Right cardiac atrium (tissue), 5 donors: Measurements from ENCODE around the gene THRB. TPM values are rescaled to one million over a fixed set of nuclear protein-coding genes. Genes with fewer than 3 reads are reported as not detected.
A peak's percentile ranks its signal among the peaks of the same experiment; 100 is the strongest.

Experiments
- ATAC-seq, 2 donors: fragments of 200-7000 bp; cut with Tn5 transposase; one replicate each; pipeline versions ENCODE4 v1.8.0 to v1.9.1; 2020; ENCODE audit warnings: moderate library complexity in 2 of 2, mild to moderate bottlenecking in 1 of 2
- DNase-seq, 3 donors: peaks; one replicate each; pipeline ENCODE4 v3.0.0-alpha.2; 2020
- H3K27ac ChIP-seq: one replicate; pipeline ENCODE4 v1.5.1; 2013; ENCODE audit warnings: mild to moderate bottlenecking, low read length, control low read depth, moderate library complexity
- H3K27me3 ChIP-seq: one replicate; pipeline ENCODE4 v1.6.1; 2013; ENCODE audit not compliant: control insufficient read depth, insufficient read depth
- H3K4me1 ChIP-seq: one replicate; pipeline ENCODE4 v1.6.1; 2013; ENCODE audit warnings: low read length; ENCODE audit not compliant: control insufficient read depth, insufficient read depth
- H3K4me3 ChIP-seq: one replicate; pipeline ENCODE4 v1.5.1; 2013; ENCODE audit warnings: low read length, control low read depth
- H3K9me3 ChIP-seq: one replicate; pipeline ENCODE4 v1.6.1; 2013; ENCODE audit warnings: low read length; ENCODE audit not compliant: control insufficient read depth
- WGBS: extraction: QIAGEN DNeasy Blood & Tissue Kit; methylation state at CpG from one replicate; pipeline ENCODE4 v1.1.7; 2013; 5-methylcytosine and 5-hydroxymethylcytosine counted together
- intact Hi-C, 4 donors: fragments of 100-400 bp; cut with DNase I; formaldehyde crosslinking; loops; one replicate each; pipeline versions ENCODE4 v1.11.0 to v1.14.0; 2022 to 2023
- polyA plus RNA-seq: library from polyadenylated mRNA; stranded (reverse); fragments of 200-250 nt; gene quantifications from one replicate; pipeline ENCODE4 v1.2.3, GENCODE V29; 2013
- total RNA-seq, 4 donors: library from RNA; stranded (reverse); fragmentation: NEBNext Ultra II Directional; extraction: Animal tissue kit (Norgen Biotek cat#: 25700); gene quantifications; one replicate each; pipeline ENCODE4 v1.2.1, GENCODE V29; 2021
- donor health status: healthy with polysubstance abuse.
- donor health status: DM: no; HTN: yes; CAD: no.
- donor health status: DM: no; HTN: no; CAD: no.
- donor health status: DM: no; HTN: yes; CAD: no; lungs with severe emphysema.
- donor health status: DM: yes; HTN: yes; CAD: no.

THRB gene
- total and polyA plus RNA-seq, 5 donors, result 5.3 to 25.0 (median 18.5) TPM

GRCh38 chr3:24525022-24525421 is 30.4 kb upstream of the THRB start:
- Histone ChIP-seq H3K9me3 (no peaks in the 10 kb centered on the region), H3K4me1 (no peaks in the 10 kb centered on the region), H3K27ac (no peak overlapping the region), H3K4me3 (no peak overlapping the region), H3K27me3 (no peaks in the 10 kb centered on the region)
- DNase-seq, result no peak
- intact Hi-C loops, result loop anchor here in 1 of 4 donors (10.0 kb wide), 1 partner anchor 60 kb away; no protein-coding TSS in a partner anchor
- no peak for ATAC-seq
- WGBS, result 92% methylated on average over 1 of the region's 1 CpG

- WGBS, result 91% methylated on average over 3 of the region's 3 CpGs
- intact Hi-C loops, result loop anchor here in 1 of 4 donors (10.0 kb wide), 1 partner anchor 61 kb away; no protein-coding TSS in a partner anchor
- Histone ChIP-seq H3K4me3 (no peak overlapping the region), H3K4me1 (no peaks in the 10 kb centered on the region), H3K27ac (no peak overlapping the region), H3K27me3 (no peaks in the 10 kb centered on the region), H3K9me3 (no peaks in the 10 kb centered on the region)
- DNase-seq (no peak), ATAC-seq (no peak)
These were observed 29.5 kb upstream of the THRB start for GRCh38 chr3:24523988-24524727.

GRCh38 chr3:24523215-24523614 is 28.6 kb upstream of the THRB start:
- ATAC-seq (no peak), DNase-seq (no peak)
- H3K4me3 ChIP-seq, result no peak overlapping the region
- H3K27ac ChIP-seq, result no peak overlapping the region
- intact Hi-C loops, result loop anchor here in 1 of 4 donors (10.0 kb wide), 1 partner anchor 62 kb away; no protein-coding TSS in a partner anchor
- WGBS, result 77% methylated on average over 2 of the region's 2 CpGs
- no peaks in the 10 kb centered on the region for H3K4me1 ChIP-seq
- no peaks in the 10 kb centered on the region for H3K9me3 ChIP-seq
- no peaks in the 10 kb centered on the region for H3K27me3 ChIP-seq

GRCh38 chr3:24522146-24522579 is 27.5 kb upstream of the THRB start:
- Histone ChIP-seq H3K27ac (no peak overlapping the region), H3K4me1 (no peaks in the 10 kb centered on the region), H3K27me3 (no peaks in the 10 kb centered on the region), H3K9me3 (no peaks in the 10 kb centered on the region), H3K4me3 (peak overlapping the region; percentile 74)
- ATAC-seq (peak in 1 of 2 donors; percentile 42), DNase-seq (peak in 1 of 3 donors; percentile 65)
- WGBS, result 28% methylated on average over 16 of the region's 16 CpGs
- intact Hi-C loops, result loop anchor here in 1 of 4 donors (10.0 kb wide), 1 partner anchor 63 kb away; no protein-coding TSS in a partner anchor

- Histone ChIP-seq H3K27me3 (no peaks in the 10 kb centered on the region), H3K9me3 (no peaks in the 10 kb centered on the region), H3K4me1 (no peaks in the 10 kb centered on the region), H3K27ac (peak overlapping the region; percentile 16), H3K4me3 (peak overlapping the region; percentile 74)
- WGBS, result under 1% methylated on average over 79 of the region's 79 CpGs
- intact Hi-C loops, result loop anchor here in 1 of 4 donors (10.0 kb wide), 1 partner anchor 63 kb away; no protein-coding TSS in a partner anchor
- peak; percentile 95 to 97 for ATAC-seq
- DNase-seq, result peak; percentile 72 to 88 (median 87)
These were observed 26.9 kb upstream of the THRB start for GRCh38 chr3:24521420-24522145.

- no peak for ATAC-seq
- 14% methylated on average over 8 of the region's 8 CpGs for WGBS
- H3K9me3 ChIP-seq, result no peaks in the 10 kb centered on the region
- no peak overlapping the region for H3K27ac ChIP-seq
- intact Hi-C loops, result loop anchor here in 1 of 4 donors (10.0 kb wide), 1 partner anchor 64 kb away; no protein-coding TSS in a partner anchor
- DNase-seq, result no peak
- no peaks in the 10 kb centered on the region for H3K27me3 ChIP-seq
- H3K4me1 ChIP-seq, result no peaks in the 10 kb centered on the region
- H3K4me3 ChIP-seq, result peak overlapping the region; percentile 74
These were observed 26.3 kb upstream of the THRB start for GRCh38 chr3:24520976-24521419.

- DNase-seq (no peak), ATAC-seq (no peak)
- Histone ChIP-seq H3K27me3 (no peaks in the 10 kb centered on the region), H3K4me1 (no peaks in the 10 kb centered on the region), H3K4me3 (no peak overlapping the region), H3K9me3 (no peaks in the 10 kb centered on the region), H3K27ac (no peak overlapping the region)
- intact Hi-C loops, result loop anchor here in 1 of 4 donors (10.0 kb wide), 1 partner anchor 65 kb away; no protein-coding TSS in a partner anchor
- WGBS, result 89% methylated on average over 2 of the region's 2 CpGs
These were observed 25.4 kb upstream of the THRB start for GRCh38 chr3:24520101-24520495.

GRCh38 chr3:24519368-24520100 is 24.9 kb upstream of the THRB start:
- Histone ChIP-seq H3K27me3 (no peaks in the 10 kb centered on the region), H3K4me3 (no peak overlapping the region), H3K4me1 (no peaks in the 10 kb centered on the region), H3K27ac (no peak overlapping the region), H3K9me3 (no peaks in the 10 kb centered on the region)
- no peak for ATAC-seq
- peak in 2 of 3 donors; percentile 24 to 29 for DNase-seq
- intact Hi-C loops, result loop anchor here in 1 of 4 donors (10.0 kb wide), 1 partner anchor 65 kb away; no protein-coding TSS in a partner anchor
- WGBS, result 72% methylated on average over 15 of the region's 15 CpGs

GRCh38 chr3:24518990-24519367 is 24.3 kb upstream of the THRB start:
- H3K4me3 ChIP-seq, result no peak overlapping the region
- H3K27ac ChIP-seq, result no peak overlapping the region
- peak in 1 of 2 donors; percentile 12 for ATAC-seq
- DNase-seq, result no peak
- no peaks in the 10 kb centered on the region for H3K4me1 ChIP-seq
- H3K27me3 ChIP-seq, result no peaks in the 10 kb centered on the region
- no peaks in the 10 kb centered on the region for H3K9me3 ChIP-seq
- 54% methylated on average over 4 of the region's 4 CpGs for WGBS
- intact Hi-C loops, result no loop called here

GRCh38 chr3:24514119-24514518 is 19.5 kb upstream of the THRB start:
- H3K9me3 ChIP-seq, result no peaks in the 10 kb centered on the region
- ATAC-seq, result no peak
- no peak for DNase-seq
- H3K27ac ChIP-seq, result no peak overlapping the region
- intact Hi-C loops, result no loop called here
- H3K4me3 ChIP-seq, result no peak overlapping the region
- WGBS, result 89% methylated on average over 4 of the region's 4 CpGs
- H3K27me3 ChIP-seq, result no peaks in the 10 kb centered on the region
- H3K4me1 ChIP-seq, result no peaks in the 10 kb centered on the region
